GM21825 (cell line): Measurements from ENCODE around the gene IARS2.
"Not testable (repeated sequence)": the region's sequence is repeated elsewhere in the genome, so short reads cannot be mapped to it uniquely, and the experiment has no call there.

Source experiments
- ATAC-seq: cut with Tn5 transposase; IDR thresholded peaks from one replicate; pipeline ENCODE4 v1.9.1; 2021; ENCODE audit warnings: mild to moderate bottlenecking, moderate library complexity; ENCODE audit not compliant: unreplicated experiment

The IARS2 gene

GRCh38 chr1:220160027-220160426 is 66.1 kb downstream of the IARS2 start:
- ATAC-seq, result no peak

- ATAC-seq, result no peak
Measured at GRCh38 chr1:220164116-220164515, 70.2 kb downstream of the IARS2 start.

GRCh38 chr1:220164517-220164916 is 70.6 kb downstream of the IARS2 start:
- ATAC-seq, result no peak

GRCh38 chr1:220166853-220167252 is 72.9 kb downstream of the IARS2 start:
- no peak for ATAC-seq

- ATAC-seq, result not testable (repeated sequence)
Measured at GRCh38 chr1:220169887-220170286, 76.0 kb downstream of the IARS2 start.

- ATAC-seq, result no peak
Measured at GRCh38 chr1:220170836-220171526, 77.0 kb downstream of the IARS2 start.

GRCh38 chr1:220176540-220176939 is 82.6 kb downstream of the IARS2 start:
- no peak for ATAC-seq

GRCh38 chr1:220182111-220182510 is 88.2 kb downstream of the IARS2 start:
- no peak for ATAC-seq

GRCh38 chr1:220182656-220183055 is 88.7 kb downstream of the IARS2 start:
- no peak for ATAC-seq

- no peak for ATAC-seq
Measured at GRCh38 chr1:220184506-220184905, 90.6 kb downstream of the IARS2 start.

- no peak for ATAC-seq
Measured at GRCh38 chr1:220186752-220187151, 92.8 kb downstream of the IARS2 start.

- ATAC-seq, result no peak
Measured at GRCh38 chr1:220188538-220188937, 94.6 kb downstream of the IARS2 start.

GRCh38 chr1:220189750-220190347 is 95.9 kb downstream of the IARS2 start:
- ATAC-seq, result no peak

GRCh38 chr1:220195701-220196100 is 101.8 kb downstream of the IARS2 start:
- ATAC-seq, result no peak
